HepG2 (cell line): Measurements from ENCODE around the gene COG1. TPM values are rescaled to one million over a fixed set of nuclear protein-coding genes. Genes with fewer than 3 reads are reported as not detected.

Source experiments
- AHDC1 ChIP-seq: sonication (generic); formaldehyde crosslinking; IDR thresholded peaks from 2 replicates; pipeline ENCODE4 v1.5.1; 2020; ENCODE audit warnings: mild to moderate bottlenecking, missing genetic modification reagents, borderline replicate concordance
- ASH2L ChIP-seq: fragments of 300-600, 200-600 bp; sonication (generic); IDR thresholded peaks from 2 replicates; pipeline ENCODE4 v1.7.0; 2017; ENCODE audit warnings: low read depth, mild to moderate bottlenecking, moderate library complexity, mixed read lengths, low read length; ENCODE audit not compliant: insufficient read length
- CEBPG ChIP-seq: IDR thresholded peaks from 2 replicates; pipeline ENCODE4 v1.6.1; 2016
- CENPBD1 ChIP-seq: sonication (generic); formaldehyde crosslinking; IDR thresholded peaks from 2 replicates; pipeline ENCODE4 v1.8.0; 2022; ENCODE audit warnings: missing genetic modification reagents, low read depth, mild to moderate bottlenecking, borderline replicate concordance
- CSRNP1 ChIP-seq: sonication (generic); formaldehyde crosslinking; IDR thresholded peaks from 2 replicates; pipeline ENCODE4 v1.8.1; 2023; ENCODE audit warnings: mild to moderate bottlenecking, missing genetic modification reagents
- GATA4 ChIP-seq: sonication (generic); IDR thresholded peaks from 2 replicates; pipeline ENCODE4 v1.6.1; 2016; ENCODE audit warnings: antibody characterized with exemption, low read depth, borderline replicate concordance
- KDM1A ChIP-seq: IDR thresholded peaks from 2 replicates; pipeline ENCODE4 v1.6.1; 2016; ENCODE audit warnings: missing compliant biosample characterization
- KLF12 ChIP-seq: sonication (generic); formaldehyde crosslinking; IDR thresholded peaks from 2 replicates; pipeline ENCODE4 v1.4.0; 2020; ENCODE audit warnings: missing genetic modification reagents, borderline replicate concordance
- MED13 ChIP-seq: sonication (generic); formaldehyde crosslinking; IDR thresholded peaks from 2 replicates; pipeline ENCODE4 v1.5.0; 2020; ENCODE audit warnings: missing genetic modification reagents
- MYNN ChIP-seq: sonication (generic); formaldehyde crosslinking; IDR thresholded peaks from 2 replicates; pipeline ENCODE4 v1.4.0; 2020; ENCODE audit warnings: mild to moderate bottlenecking, low read depth, missing genetic modification reagents
- POLR2AphosphoS5 ChIP-seq: IDR thresholded peaks from 2 replicates; pipeline ENCODE4 v1.6.1; 2012; ENCODE audit warnings: low read depth, low read length
- PPARG ChIP-seq: conservative IDR thresholded peaks from 2 replicates; pipeline ENCODE4 v1.6.1; 2016; ENCODE audit warnings: missing biosample characterization, missing genetic modification reagents
- SOX13 ChIP-seq, 3 experiments: fragments of 450-650 bp in 1 of 3; sonication (generic) in 1 of 3; formaldehyde crosslinking in 1 of 3; IDR thresholded peaks in 2 of 3; conservative IDR thresholded peaks in 1 of 3; 2 replicates each; pipeline versions ENCODE4 v1.5.0 to v1.6.1; 2016 to 2020; ENCODE audit warnings: antibody characterized with exemption in 1 of 3, mild to moderate bottlenecking in 1 of 3, missing compliant biosample characterization in 1 of 3, missing genetic modification reagents in 1 of 3, moderate library complexity in 1 of 3
- TMF1 ChIP-seq: sonication (generic); formaldehyde crosslinking; IDR thresholded peaks from 2 replicates; pipeline ENCODE4 v1.8.1; 2022; ENCODE audit warnings: low read depth, missing genetic modification reagents
- ZBTB21 ChIP-seq: sonication (generic); formaldehyde crosslinking; IDR thresholded peaks from 2 replicates; pipeline ENCODE4 v1.4.0; 2020; ENCODE audit warnings: missing genetic modification reagents
- ZNF234 ChIP-seq: sonication (generic); formaldehyde crosslinking; conservative IDR thresholded peaks from 2 replicates; pipeline ENCODE4 v1.5.1; 2020; ENCODE audit warnings: mild to moderate bottlenecking, missing genetic modification reagents
- ZNF75D ChIP-seq: sonication (generic); formaldehyde crosslinking; IDR thresholded peaks from 2 replicates; pipeline ENCODE4 v1.8.1; 2023; ENCODE audit warnings: missing genetic modification reagents, mild to moderate bottlenecking, borderline replicate concordance
- ZNF766 ChIP-seq: sonication (generic); formaldehyde crosslinking; IDR thresholded peaks from 2 replicates; pipeline ENCODE4 v1.5.0; 2020; ENCODE audit warnings: missing genetic modification reagents, borderline replicate concordance
- polyA plus RNA-seq, 8 experiments: library from polyadenylated mRNA; depleted of rRNA in 3 of 8; stranded (reverse) in 7 of 8; unstranded in 1 of 8; fragments of >200 nt; fragmentation: Illumina TruSeq in 4 of 8; extraction: Trizol in 4 of 8; gene quantifications; 2 replicates each; pipeline versions ENCODE4 v1.2.1 to v1.2.3, GENCODE V29; 2011 to 2016; ENCODE audit warnings: low read depth in 4 of 8, missing spikeins in 1 of 8, mixed read lengths in 1 of 8; ENCODE audit not compliant: insufficient read depth in 1 of 8
- total RNA-seq, 5 experiments: library from RNA; depleted of rRNA; stranded (reverse); fragments of >200 nt; fragmentation: Illumina TruSeq; extraction: Trizol; gene quantifications; 2 replicates each; pipeline ENCODE4 v1.2.3, GENCODE V29; 2016; ENCODE audit warnings: low read depth in 1 of 5
- TF ChIP-seq, protein P1 (sequence below): sonication (generic); formaldehyde crosslinking; IDR thresholded peaks from 2 replicates; pipeline ENCODE4 v1.5.1; 2020; ENCODE audit warnings: missing genetic modification reagents, mild to moderate bottlenecking, borderline replicate concordance

The COG1 gene
- total and polyA plus RNA-seq, 2 of the 13 experiments (the other 11 are each of a cell fraction or from before 2014, with no cell fraction given): 36.6 to 39.7 TPM

- TF ChIP-seq PPARG (CRISPR knock-in tag) (peak; percentile 88), KDM1A (CRISPR knock-in tag) (peak; percentile 80; the same call in 1 of the 2 replicates), POLR2AphosphoS5 (0 out of 2 replicates have a peak, but pooled peaks have one; percentile 22), CENPBD1 (CRISPR knock-in tag) (no peak), SOX13 (IDR thresholded peaks at IDR 0.05) (peak; percentile 96), SOX13 (CRISPR knock-in tag; conservative IDR thresholded peaks at IDR 0.05 in 1 of 2, IDR thresholded peaks at IDR 0.05 in 1 of 2) (peak in 1 of 2 experiments; percentile 97; a peak in 2 of 4 replicates), MYNN (0 out of 2 replicates have a peak, but pooled peaks have one; percentile 20), MED13 (CRISPR knock-in tag) (peak; percentile 83), ZNF766 (CRISPR knock-in tag) (peak; percentile 62; the same call in 1 of the 2 replicates), GATA4 (peak; percentile 100), TMF1 (0 out of 2 replicates have a peak, but pooled peaks have one; percentile 58), KLF12 (CRISPR knock-in tag) (no peak; the same call in 1 of the 2 replicates), ZBTB21 (CRISPR knock-in tag) (no peak), ASH2L (no peak), ZNF75D (no peak), ZNF234 (CRISPR knock-in tag) (no peak), AHDC1 (CRISPR knock-in tag) (peak; percentile 91), CEBPG (CRISPR knock-in tag) (peak; percentile 86), CSRNP1 (CRISPR knock-in tag) (peak; percentile 89)
- TF ChIP-seq, protein P1, sequence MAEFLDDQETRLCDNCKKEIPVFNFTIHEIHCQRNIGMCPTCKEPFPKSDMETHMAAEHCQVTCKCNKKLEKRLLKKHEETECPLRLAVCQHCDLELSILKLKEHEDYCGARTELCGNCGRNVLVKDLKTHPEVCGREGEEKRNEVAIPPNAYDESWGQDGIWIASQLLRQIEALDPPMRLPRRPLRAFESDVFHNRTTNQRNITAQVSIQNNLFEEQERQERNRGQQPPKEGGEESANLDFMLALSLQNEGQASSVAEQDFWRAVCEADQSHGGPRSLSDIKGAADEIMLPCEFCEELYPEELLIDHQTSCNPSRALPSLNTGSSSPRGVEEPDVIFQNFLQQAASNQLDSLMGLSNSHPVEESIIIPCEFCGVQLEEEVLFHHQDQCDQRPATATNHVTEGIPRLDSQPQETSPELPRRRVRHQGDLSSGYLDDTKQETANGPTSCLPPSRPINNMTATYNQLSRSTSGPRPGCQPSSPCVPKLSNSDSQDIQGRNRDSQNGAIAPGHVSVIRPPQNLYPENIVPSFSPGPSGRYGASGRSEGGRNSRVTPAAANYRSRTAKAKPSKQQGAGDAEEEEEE: no peak
Measured at GRCh38 chr17:73187203-73187769, 5.6 kb upstream of the COG1 start (continued).
